PC-9 (cell line): ENCODE data around the gene ALDH6A1. TPM values are rescaled to one million over a fixed set of nuclear protein-coding genes. Genes with fewer than 3 reads are reported as not detected.
A peak's percentile ranks its signal among the peaks of the same experiment; 100 is the strongest.

Source experiments
- BruUV-seq: library from RNA; stranded (reverse); fragments of 400-500 nt; replicated peaks from 2 replicates; lab custom pipeline; 2021; lab: Mats Ljungman, UMichigan
- CTCF ChIA-PET: fragments of 300-600 bp; sonication (Branson Sonifier 250); formaldehyde crosslinking; loops from one replicate; lab custom pipeline; 2022; ENCODE audit warnings: antibody characterized with exemption; lab: Charles Lee
- POLR2A ChIA-PET: fragments of 300-600 bp; sonication (Branson Sonifier 250); formaldehyde crosslinking; loops from one replicate; lab custom pipeline; 2022; ENCODE audit warnings: antibody characterized with exemption; ENCODE audit not compliant: unreplicated experiment; lab: Charles Lee
- DNase-seq, 2 experiments: peaks; one replicate each; pipeline versions ENCODE4 v3.0.0 to v3.0.0-alpha.2; 2015 to 2022; ENCODE audit warnings: mixed read lengths in 1 of 2
- H2AFZ ChIP-seq: fragments of 200-600 bp; sonication (generic); 2 replicates; pipeline ENCODE4 v1.8.1; 2017; ENCODE audit warnings: antibody characterized with exemption
- H3F3A ChIP-seq: fragments of 200-600 bp; sonication (generic); 2 replicates; pipeline ENCODE4 v1.8.1; 2017; ENCODE audit warnings: antibody characterized with exemption, mild to moderate bottlenecking, low read depth; ENCODE audit not compliant: insufficient read depth
- H3K27ac ChIP-seq: fragments of 200-600 bp; sonication (generic); 2 replicates; pipeline ENCODE4 v1.6.1; 2016; ENCODE audit warnings: mixed run types
- H3K27me3 ChIP-seq: fragments of 200-600 bp; sonication (generic); 2 replicates; pipeline ENCODE4 v1.6.1; 2016; ENCODE audit warnings: low read depth, mixed run types; ENCODE audit not compliant: insufficient read depth
- H3K36me3 ChIP-seq: fragments of 200-600 bp; sonication (generic); 2 replicates; pipeline ENCODE4 v1.6.1; 2016; ENCODE audit warnings: low read depth, mixed run types
- H3K4me1 ChIP-seq: fragments of 200-600 bp; sonication (generic); replicated peaks from 2 replicates; pipeline ENCODE4 v1.6.1; 2016; ENCODE audit warnings: mixed run types; ENCODE audit not compliant: insufficient read depth
- H3K4me2 ChIP-seq: fragments of 200-600 bp; sonication (generic); 2 replicates; pipeline ENCODE4 v1.6.1; 2017; ENCODE audit warnings: mixed run types
- H3K4me3 ChIP-seq: fragments of 200-600 bp; sonication (generic); 2 replicates; pipeline ENCODE4 v1.6.1; 2016; ENCODE audit warnings: mixed run types
- H3K79me2 ChIP-seq: fragments of 200-600 bp; sonication (generic); 2 replicates; pipeline ENCODE4 v1.6.1; 2017; ENCODE audit warnings: low read depth, mixed run types
- H3K9me2 ChIP-seq: fragments of 200-600 bp; sonication (generic); 2 replicates; pipeline ENCODE4 v1.8.1; 2017; ENCODE audit warnings: mild to moderate bottlenecking; ENCODE audit not compliant: insufficient read depth
- H3K9me3 ChIP-seq: fragments of 200-600 bp; sonication (generic); 2 replicates; pipeline ENCODE4 v1.8.1; 2016; ENCODE audit warnings: low read depth; ENCODE audit not compliant: insufficient read depth
- H4K20me1 ChIP-seq: fragments of 200-600 bp; sonication (generic); 2 replicates; pipeline ENCODE4 v1.8.1; 2017; ENCODE audit not compliant: insufficient read depth
- EZH2 ChIP-seq: fragments of 200-600 bp; sonication (generic); IDR thresholded peaks from 2 replicates; pipeline ENCODE4 v1.8.0; 2017; ENCODE audit warnings: antibody characterized with exemption, low read depth
- intact Hi-C: fragments of 100-400 bp; cut with micrococcal nuclease; formaldehyde crosslinking; loops from one replicate; pipeline ENCODE4 v1.10.0; 2022; ENCODE audit not compliant: unreplicated experiment
- total RNA-seq: library from RNA; stranded (reverse); gene quantifications from 2 replicates; pipeline ENCODE4 v1.2.3, GENCODE V29; 2021
- TF ChIP-seq, protein P1 (sequence below): fragments of 200-600 bp; sonication (generic); conservative IDR thresholded peaks from 2 replicates; pipeline ENCODE4 v1.6.1; 2017; ENCODE audit warnings: mixed run types, antibody characterized with exemption, mild to moderate bottlenecking, moderate library complexity

ALDH6A1 gene
- total RNA-seq, 1 experiment from 2014 or later = 54.5 TPM

DNA sequence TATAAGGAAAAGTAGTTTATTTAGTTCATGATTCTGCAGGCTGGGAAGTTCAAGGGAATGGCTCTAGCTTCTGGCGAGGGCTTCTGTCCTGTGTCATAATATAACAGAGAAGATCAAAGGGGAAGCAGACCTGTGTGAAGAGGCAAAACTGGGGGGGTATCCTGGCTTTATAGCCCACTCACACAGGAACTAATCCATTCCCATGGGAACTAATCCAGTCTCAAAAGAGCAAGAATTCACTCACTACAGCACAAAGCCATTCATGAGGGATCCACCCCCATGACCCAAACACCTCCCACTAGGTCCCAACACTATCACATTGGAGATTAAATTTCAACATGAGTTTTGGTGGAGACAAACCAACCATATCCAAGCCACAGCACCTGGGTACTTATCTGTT is 6.9 kb downstream of the ALDH6A1 start:
- TF ChIP-seq EZH2 = no peak
- TF ChIP-seq, protein P1, sequence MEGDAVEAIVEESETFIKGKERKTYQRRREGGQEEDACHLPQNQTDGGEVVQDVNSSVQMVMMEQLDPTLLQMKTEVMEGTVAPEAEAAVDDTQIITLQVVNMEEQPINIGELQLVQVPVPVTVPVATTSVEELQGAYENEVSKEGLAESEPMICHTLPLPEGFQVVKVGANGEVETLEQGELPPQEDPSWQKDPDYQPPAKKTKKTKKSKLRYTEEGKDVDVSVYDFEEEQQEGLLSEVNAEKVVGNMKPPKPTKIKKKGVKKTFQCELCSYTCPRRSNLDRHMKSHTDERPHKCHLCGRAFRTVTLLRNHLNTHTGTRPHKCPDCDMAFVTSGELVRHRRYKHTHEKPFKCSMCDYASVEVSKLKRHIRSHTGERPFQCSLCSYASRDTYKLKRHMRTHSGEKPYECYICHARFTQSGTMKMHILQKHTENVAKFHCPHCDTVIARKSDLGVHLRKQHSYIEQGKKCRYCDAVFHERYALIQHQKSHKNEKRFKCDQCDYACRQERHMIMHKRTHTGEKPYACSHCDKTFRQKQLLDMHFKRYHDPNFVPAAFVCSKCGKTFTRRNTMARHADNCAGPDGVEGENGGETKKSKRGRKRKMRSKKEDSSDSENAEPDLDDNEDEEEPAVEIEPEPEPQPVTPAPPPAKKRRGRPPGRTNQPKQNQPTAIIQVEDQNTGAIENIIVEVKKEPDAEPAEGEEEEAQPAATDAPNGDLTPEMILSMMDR = no peak
- H2AFZ ChIP-seq = no peak overlapping the region
- no peaks in the 10 kb centered on the region for H3K36me3 ChIP-seq
- ChIA-PET POLR2A (interaction anchor here (0.6 to 0.8 kb wide), 2 partner anchors 299 to 354 kb away, joined by 5 to 8 read pairs; no protein-coding TSS in a partner anchor), CTCF (no interaction called here)
- H3K9me2 ChIP-seq = no peaks in the 10 kb centered on the region
- no peaks in the 10 kb centered on the region for H3K27me3 ChIP-seq
- BruUV-seq = no TSS peak
- H3F3A ChIP-seq = no peaks in the 10 kb centered on the region
- DNase-seq = no peak
- H4K20me1 ChIP-seq = no peaks in the 10 kb centered on the region
- no peak overlapping the region for H3K27ac ChIP-seq
- no peak overlapping the region for H3K4me2 ChIP-seq
- no peak overlapping the region for H3K4me3 ChIP-seq
- H3K79me2 ChIP-seq = no peaks in the 10 kb centered on the region
- H3K9me3 ChIP-seq = no peaks in the 10 kb centered on the region
- intact Hi-C loops = no loop called here
- H3K4me1 ChIP-seq = no peaks in the 10 kb centered on the region

DNA sequence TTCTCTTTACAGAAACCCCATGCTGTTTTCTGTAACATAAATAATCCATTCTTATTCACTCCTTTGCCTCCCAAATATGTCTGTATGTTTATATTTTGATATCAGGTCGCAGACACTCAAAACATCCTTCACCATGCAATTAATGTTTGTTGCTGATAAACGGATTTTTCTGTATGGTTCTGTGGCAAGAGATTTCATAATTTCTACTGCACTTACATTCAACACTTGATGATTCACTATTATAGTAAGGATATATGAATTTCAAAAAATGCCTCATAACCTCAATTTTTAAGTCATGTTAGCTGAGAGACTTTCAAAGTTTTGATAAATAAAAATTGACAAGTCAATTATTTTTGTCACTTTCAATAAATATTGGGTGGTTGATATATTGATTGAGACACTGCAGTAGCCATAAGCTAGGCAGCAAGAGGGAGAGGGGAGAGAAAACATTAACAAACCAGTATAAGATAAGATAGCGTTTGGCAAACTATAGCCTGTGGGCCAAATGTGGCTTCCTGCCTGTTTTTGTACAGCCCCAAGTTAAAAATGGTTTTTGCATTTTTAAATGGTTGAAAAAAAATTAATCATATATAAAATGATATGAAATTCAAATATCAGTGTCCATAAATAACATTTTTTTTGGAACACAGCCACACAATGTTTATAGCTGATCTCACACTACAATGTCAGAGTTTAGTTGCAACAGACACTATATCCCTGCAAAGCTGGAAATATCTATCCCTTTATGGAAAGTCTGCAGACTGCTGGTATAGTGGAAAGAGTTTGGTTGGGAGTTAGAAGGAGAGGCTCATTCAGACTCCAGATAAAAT is 18.3 kb downstream of the ALDH6A1 start:
- Histone ChIP-seq H3K79me2 (no peaks in the 10 kb centered on the region), H3F3A (peaks cover 46% of the 10 kb centered on the region), H3K4me2 (no peak overlapping the region), H3K36me3 (no peaks in the 10 kb centered on the region), H3K4me1 (peaks cover 40% of the 10 kb centered on the region), H2AFZ (no peak overlapping the region), H4K20me1 (no peaks in the 10 kb centered on the region), H3K9me3 (no peaks in the 10 kb centered on the region), H3K27me3 (no peaks in the 10 kb centered on the region), H3K4me3 (no peak overlapping the region), H3K27ac (no peak overlapping the region), H3K9me2 (no peaks in the 10 kb centered on the region)
- POLR2A ChIA-PET = interaction anchor here (0.7 kb wide), 1 partner anchor 697 kb away, joined by 3 read pairs; the partner anchor contains the start of gene YLPM1
- TF ChIP-seq, protein P1 = no peak
- no peak for TF ChIP-seq EZH2
- DNase-seq = peak in 1 of 2 experiments; percentile 35
- BruUV-seq = no TSS peak
- CTCF ChIA-PET = no interaction called here
- intact Hi-C loops = no loop called here

DNA sequence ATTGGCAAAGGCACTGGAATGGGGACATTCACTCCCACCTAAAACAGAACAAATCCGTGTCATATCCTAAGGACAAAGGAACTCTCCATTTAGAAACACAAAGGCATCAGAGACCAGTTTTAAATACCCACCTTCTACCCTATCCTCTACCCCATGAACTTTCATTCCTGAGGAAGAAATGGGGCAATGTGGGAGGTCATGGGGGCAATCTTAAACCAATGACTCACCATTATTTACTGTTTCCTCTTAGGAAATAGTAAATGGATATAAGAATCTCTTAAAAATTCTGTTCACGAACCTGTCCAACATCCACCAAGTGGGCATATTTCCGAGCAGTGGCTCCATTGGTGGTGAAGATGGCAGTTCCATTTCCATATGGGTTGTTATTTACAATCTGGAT is 19.4 kb downstream of the ALDH6A1 start:
- no peak overlapping the region for H3K4me3 ChIP-seq
- H3K4me2 ChIP-seq = peak overlapping the region; percentile 15
- intact Hi-C loops = no loop called here
- H3K27ac ChIP-seq = no peak overlapping the region
- POLR2A ChIA-PET = interaction anchor here (0.7 kb wide), 1 partner anchor 698 kb away, joined by 3 read pairs; the partner anchor contains the start of gene YLPM1
- CTCF ChIA-PET = no interaction called here
- H3K79me2 ChIP-seq = no peaks in the 10 kb centered on the region
- H2AFZ ChIP-seq = no peak overlapping the region
- H3K4me1 ChIP-seq = peaks cover 40% of the 10 kb centered on the region
- H4K20me1 ChIP-seq = no peaks in the 10 kb centered on the region
- no peaks in the 10 kb centered on the region for H3K9me2 ChIP-seq
- no peak for TF ChIP-seq EZH2
- TF ChIP-seq, protein P1 = no peak
- no peaks in the 10 kb centered on the region for H3K27me3 ChIP-seq
- peak in 1 of 2 experiments; percentile 69 for DNase-seq
- BruUV-seq = no TSS peak
- H3K9me3 ChIP-seq = no peaks in the 10 kb centered on the region
- peaks cover 46% of the 10 kb centered on the region for H3F3A ChIP-seq
- no peaks in the 10 kb centered on the region for H3K36me3 ChIP-seq
